ENCODE results near the gene AGAP5. TPM values are rescaled to one million over a fixed set of nuclear protein-coding genes. Genes with fewer than 3 reads are reported as not detected.
A peak's percentile ranks its signal among the peaks of the same experiment; 100 is the strongest.

Gene AGAP5
- total and polyA plus RNA-seq, 9 of the 15 experiments (the other 6 are each of a cell fraction or from before 2014, with no cell fraction given): 0.32 to 7.5 (median 5.3) TPM

DNA sequence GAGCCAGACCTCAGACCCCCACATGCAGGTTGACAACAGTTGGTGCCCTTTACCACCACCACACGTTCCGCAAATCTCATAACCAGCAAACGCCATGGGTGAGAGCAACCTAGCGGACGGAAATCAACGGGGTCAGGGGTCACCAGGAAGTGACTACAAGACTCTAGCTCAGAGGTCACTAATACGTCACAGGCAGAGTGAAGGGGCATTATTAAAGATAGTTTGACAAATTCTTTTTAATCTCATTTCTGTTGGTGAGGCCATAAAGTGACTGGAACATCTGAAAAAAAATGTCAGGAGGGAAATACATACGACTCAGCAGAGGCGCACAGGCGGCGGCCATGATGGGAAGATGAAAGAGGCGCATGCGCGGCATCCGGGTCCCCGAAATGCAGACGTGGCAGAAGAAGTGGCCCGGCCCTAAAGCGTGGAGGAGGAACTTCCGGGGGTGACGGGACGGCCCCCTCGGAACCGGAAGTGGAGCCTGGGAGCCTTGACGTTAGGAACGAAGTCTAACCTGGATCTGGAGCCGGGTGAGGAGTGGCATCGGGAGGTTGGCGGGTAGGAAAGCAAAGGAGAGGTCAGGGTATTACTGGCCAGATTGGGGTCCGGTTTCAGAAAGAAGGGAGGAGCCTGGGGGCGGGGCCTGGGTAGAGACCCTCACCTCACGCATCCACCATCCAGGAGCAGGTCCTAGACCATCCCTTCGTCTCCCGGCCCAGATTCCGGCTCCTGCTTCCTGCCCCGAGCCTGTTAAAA is 46.2 kb upstream of the AGAP5 start, which contains the start of gene SEC24C (continued):
- TF ChIP-seq ZC3H11A (IDR thresholded peaks at IDR 0.05; ENCODE audit: low read depth, low read length) (no peak), MTF1 (CRISPR knock-in tag; IDR thresholded peaks at IDR 0.05; ENCODE audit: borderline replicate concordance) (no peak), HDAC2 (IDR thresholded peaks at IDR 0.05) (peak; percentile 74), ZNF212 (CRISPR knock-in tag; IDR thresholded peaks at IDR 0.05) (no peak), ZNF57 (CRISPR knock-in tag; IDR thresholded peaks at IDR 0.05) (no peak), NR2C2 (CRISPR knock-in tag; IDR thresholded peaks at IDR 0.05) (peak; percentile 98), NR2C2 (tag; IDR thresholded peaks at IDR 0.05) (peak; percentile 100), SPI1 (IDR thresholded peaks at IDR 0.05; ENCODE audit: borderline replicate concordance, low read depth, low read length) (peak; percentile 77), LARP7 (IDR thresholded peaks at IDR 0.05) (no peak), NFYB (IDR thresholded peaks at IDR 0.05; ENCODE audit: extremely low read depth, insufficient read length) (no peak), ZNF431 (CRISPR knock-in tag; IDR thresholded peaks at IDR 0.05) (no peak), RNF2 (IDR thresholded peaks at IDR 0.05) (peak; percentile 78), POLR2A (conservative IDR thresholded peaks at IDR 0.05) (peak; percentile 98), TBL1XR1 (IDR thresholded peaks at IDR 0.05; ENCODE audit: low read length in 2 of 2) (peak; percentile 42 to 60; a peak in 3 of 4 replicates), POLR2H (tag; IDR thresholded peaks at IDR 0.05; ENCODE audit: low read depth) (peak; percentile 96), MECOM (CRISPR knock-in tag; IDR thresholded peaks at IDR 0.05) (no peak), ATF2 (CRISPR knock-in tag; IDR thresholded peaks at IDR 0.05) (no peak), RHOXF2B (CRISPR knock-in tag; conservative IDR thresholded peaks at IDR 0.05) (no peak), HEY1 (CRISPR knock-in tag; IDR thresholded peaks at IDR 0.05; ENCODE audit: borderline replicate concordance) (peak; percentile 2; the same call in 1 of the 2 replicates), THAP12 (CRISPR knock-in tag; IDR thresholded peaks at IDR 0.05) (peak; percentile 60; the same call in 1 of the 2 replicates), SMARCA5 (IDR thresholded peaks at IDR 0.05) (no peak), ELF4 (CRISPR knock-in tag; IDR thresholded peaks at IDR 0.05) (peak; percentile 85), TEAD2 (tag; IDR thresholded peaks at IDR 0.05) (peak; percentile 31; the same call in 1 of the 2 replicates), ZKSCAN8 (CRISPR knock-in tag; IDR thresholded peaks at IDR 0.05) (no peak; the same call in 1 of the 2 replicates), RBM17 (IDR thresholded peaks at IDR 0.05; ENCODE audit: borderline replicate concordance, low read depth, low read length) (no peak), FOXA3 (CRISPR knock-in tag; conservative IDR thresholded peaks at IDR 0.05 in 1 of 2, IDR thresholded peaks at IDR 0.05 in 1 of 2) (no peak; a peak in 2 of 4 replicates), ETV5 (CRISPR knock-in tag; IDR thresholded peaks at IDR 0.05; ENCODE audit: low read depth) (peak; percentile 52; the same call in 1 of the 2 replicates), SMAD4 (CRISPR knock-in tag; conservative IDR thresholded peaks at IDR 0.05) (no peak), MED1 (CRISPR knock-in tag; IDR thresholded peaks at IDR 0.05; ENCODE audit: borderline replicate concordance) (no peak)
